Measurements from ENCODE around the gene UNC5A.
A peak's percentile ranks its signal among the peaks of the same experiment; 100 is the strongest.

UNC5A gene

DNA sequence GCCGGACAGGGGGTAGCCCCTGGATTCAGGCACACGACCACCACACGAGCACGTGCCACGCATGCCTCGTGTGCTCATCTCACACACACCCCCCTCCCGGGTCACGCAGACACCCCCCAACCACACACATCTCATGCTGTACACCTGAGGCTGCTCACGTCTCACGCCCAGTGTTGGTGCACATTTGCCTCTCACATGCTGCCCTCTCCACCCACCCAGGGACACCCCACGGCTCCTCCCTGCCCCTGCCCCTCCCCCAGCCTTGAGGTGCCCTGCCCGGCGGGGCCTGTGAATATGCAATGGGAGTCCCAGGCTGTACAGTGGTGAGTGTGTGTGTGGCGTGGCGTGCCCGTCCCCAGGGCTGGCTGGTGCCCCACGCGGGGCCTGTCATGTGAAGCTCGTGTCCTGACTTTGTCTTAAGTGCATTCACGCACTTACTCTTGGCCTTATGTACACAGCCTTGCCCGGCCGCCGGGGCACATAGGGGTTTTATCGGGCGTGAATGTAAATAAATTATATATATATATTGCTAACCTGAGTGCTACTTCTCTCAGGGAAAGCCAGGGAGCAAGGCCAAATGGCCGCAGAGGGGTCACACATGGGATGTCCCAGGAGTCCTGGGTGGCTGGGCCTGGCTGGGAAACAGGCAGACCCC lies 70.1 kb downstream of the UNC5A start:
- Mint-ChIP-seq H3K4me3 (no peak overlapping the region), H3K27ac (no peak overlapping the region), H3K4me1 (peaks cover 20% of the 10 kb centered on the region), H3K27me3 (ENCODE audit: low read depth, poor library complexity) (peaks cover 11% of the 10 kb centered on the region), H3K9me3 (no peaks in the 10 kb centered on the region), H3K36me3 (ENCODE audit: low read depth) (no peaks in the 10 kb centered on the region)
- no peak for DNase-seq
- TF ChIP-seq, protein P1, sequence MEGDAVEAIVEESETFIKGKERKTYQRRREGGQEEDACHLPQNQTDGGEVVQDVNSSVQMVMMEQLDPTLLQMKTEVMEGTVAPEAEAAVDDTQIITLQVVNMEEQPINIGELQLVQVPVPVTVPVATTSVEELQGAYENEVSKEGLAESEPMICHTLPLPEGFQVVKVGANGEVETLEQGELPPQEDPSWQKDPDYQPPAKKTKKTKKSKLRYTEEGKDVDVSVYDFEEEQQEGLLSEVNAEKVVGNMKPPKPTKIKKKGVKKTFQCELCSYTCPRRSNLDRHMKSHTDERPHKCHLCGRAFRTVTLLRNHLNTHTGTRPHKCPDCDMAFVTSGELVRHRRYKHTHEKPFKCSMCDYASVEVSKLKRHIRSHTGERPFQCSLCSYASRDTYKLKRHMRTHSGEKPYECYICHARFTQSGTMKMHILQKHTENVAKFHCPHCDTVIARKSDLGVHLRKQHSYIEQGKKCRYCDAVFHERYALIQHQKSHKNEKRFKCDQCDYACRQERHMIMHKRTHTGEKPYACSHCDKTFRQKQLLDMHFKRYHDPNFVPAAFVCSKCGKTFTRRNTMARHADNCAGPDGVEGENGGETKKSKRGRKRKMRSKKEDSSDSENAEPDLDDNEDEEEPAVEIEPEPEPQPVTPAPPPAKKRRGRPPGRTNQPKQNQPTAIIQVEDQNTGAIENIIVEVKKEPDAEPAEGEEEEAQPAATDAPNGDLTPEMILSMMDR (IDR thresholded peaks at IDR 0.05): no peak

DNA sequence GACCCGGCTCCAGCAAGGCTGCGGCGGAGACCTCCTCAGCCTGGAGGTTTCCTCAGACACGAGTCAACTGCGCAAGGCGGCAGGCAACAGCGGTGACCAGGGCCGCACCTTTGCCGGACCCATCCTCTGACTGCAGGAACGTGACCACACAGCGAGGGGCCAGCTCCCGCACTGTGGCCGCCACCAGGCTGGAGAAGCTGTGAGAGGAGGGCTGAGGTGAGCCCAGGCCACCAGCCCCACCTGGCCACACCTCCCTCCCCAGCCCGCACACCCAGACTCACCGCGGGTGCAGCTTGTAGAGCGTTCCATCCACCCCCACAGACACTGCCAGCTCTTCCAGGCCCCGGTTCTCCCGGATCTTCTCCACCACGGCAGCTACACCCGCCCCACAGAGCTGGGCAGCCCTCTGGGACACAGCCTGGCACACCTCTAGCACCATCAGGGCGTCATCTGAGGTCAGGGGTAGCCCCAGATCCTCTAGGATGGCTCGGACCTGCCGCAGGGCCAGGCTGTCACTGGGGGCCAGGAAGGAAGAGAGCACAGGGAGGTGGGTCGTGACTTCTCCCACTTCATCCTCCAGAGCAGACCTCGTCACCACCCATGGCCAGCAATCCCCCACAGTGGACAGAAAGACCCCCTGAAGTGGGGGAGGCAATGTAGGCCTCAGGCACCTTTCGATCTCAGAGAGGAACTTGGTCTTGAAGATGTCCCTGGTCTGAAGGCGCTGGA lies 70.8 kb downstream of the UNC5A start:
- H3K9me3 Mint-ChIP-seq: no peaks in the 10 kb centered on the region
- DNase-seq: no peak
- TF ChIP-seq, protein P1 (IDR thresholded peaks at IDR 0.05): no peak
- H3K27me3 Mint-ChIP-seq (ENCODE audit: low read depth, poor library complexity): peaks cover 4% of the 10 kb centered on the region
- H3K4me1 Mint-ChIP-seq: peaks cover 13% of the 10 kb centered on the region
- H3K36me3 Mint-ChIP-seq (ENCODE audit: low read depth): no peaks in the 10 kb centered on the region
- H3K27ac Mint-ChIP-seq: no peak overlapping the region
- H3K4me3 Mint-ChIP-seq: no peak overlapping the region

DNA sequence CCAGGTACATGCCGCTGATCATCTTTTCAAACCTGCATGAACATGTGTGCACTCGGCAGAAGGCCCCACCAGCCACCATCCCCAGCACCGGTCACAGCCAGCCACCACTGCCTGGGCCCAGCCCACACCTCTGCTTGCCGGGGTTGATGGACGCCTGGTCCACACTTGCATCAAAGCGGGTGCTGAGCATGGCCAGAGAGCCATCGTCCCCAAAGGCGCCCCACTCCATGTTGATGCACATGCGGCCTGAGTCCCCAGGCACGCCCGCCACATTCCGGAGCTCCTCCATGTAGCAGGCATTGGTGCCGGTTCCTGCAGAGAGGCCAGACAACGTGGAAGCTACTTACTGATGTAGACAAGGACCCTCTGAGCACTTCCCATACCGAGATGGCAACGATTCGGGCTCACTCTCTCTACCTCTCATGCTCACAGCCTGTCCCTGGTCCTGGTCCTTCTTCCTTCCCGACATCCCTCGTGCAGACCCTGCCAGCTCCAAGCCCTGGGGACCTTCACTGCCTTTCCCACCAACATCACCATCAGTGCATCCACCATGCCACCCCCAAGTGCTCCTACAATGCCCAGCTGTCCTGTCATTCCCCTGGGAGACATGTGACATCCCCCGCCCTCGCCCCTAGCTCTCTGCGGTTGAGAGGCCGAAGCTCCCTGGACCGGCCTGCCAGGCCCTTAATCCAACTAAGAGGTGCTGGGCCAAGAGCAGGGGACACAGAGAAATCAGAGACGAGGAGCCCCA lies 71.6 kb downstream of the UNC5A start:
- peak overlapping the region; percentile 37 for H3K27ac Mint-ChIP-seq
- H3K4me3 Mint-ChIP-seq: no peak overlapping the region
- H3K4me1 Mint-ChIP-seq: peaks cover 10% of the 10 kb centered on the region
- TF ChIP-seq, protein P1 (IDR thresholded peaks at IDR 0.05): no peak
- H3K36me3 Mint-ChIP-seq (ENCODE audit: low read depth): no peaks in the 10 kb centered on the region
- peaks cover 6% of the 10 kb centered on the region for H3K27me3 Mint-ChIP-seq (ENCODE audit: low read depth, poor library complexity)
- H3K9me3 Mint-ChIP-seq: no peaks in the 10 kb centered on the region
- no peak for DNase-seq

DNA sequence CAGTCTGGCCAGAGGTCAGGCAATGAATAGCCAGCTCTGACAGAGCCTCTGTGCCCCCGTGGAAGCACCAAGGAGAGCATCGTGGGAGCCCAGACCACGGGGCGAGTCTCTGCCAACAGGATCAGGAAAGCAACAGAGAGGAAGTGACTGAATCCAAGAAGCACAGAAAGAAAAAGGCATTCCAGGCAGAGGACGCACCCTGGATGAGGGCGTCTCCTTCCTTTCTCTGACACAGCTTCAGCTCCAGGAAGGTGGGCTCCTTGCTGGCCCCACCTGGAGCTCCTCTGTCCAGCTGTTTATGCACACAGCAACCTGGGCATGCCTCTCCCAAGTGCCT lies 72.2 kb downstream of the UNC5A start:
- no peak overlapping the region for H3K4me3 Mint-ChIP-seq
- peaks cover 6% of the 10 kb centered on the region for H3K27me3 Mint-ChIP-seq (ENCODE audit: low read depth, poor library complexity)
- H3K36me3 Mint-ChIP-seq (ENCODE audit: low read depth): no peaks in the 10 kb centered on the region
- TF ChIP-seq, protein P1 (IDR thresholded peaks at IDR 0.05): no peak
- H3K9me3 Mint-ChIP-seq: no peaks in the 10 kb centered on the region
- peak overlapping the region; percentile 37 for H3K27ac Mint-ChIP-seq
- peaks cover 10% of the 10 kb centered on the region for H3K4me1 Mint-ChIP-seq
- no peak for DNase-seq

DNA sequence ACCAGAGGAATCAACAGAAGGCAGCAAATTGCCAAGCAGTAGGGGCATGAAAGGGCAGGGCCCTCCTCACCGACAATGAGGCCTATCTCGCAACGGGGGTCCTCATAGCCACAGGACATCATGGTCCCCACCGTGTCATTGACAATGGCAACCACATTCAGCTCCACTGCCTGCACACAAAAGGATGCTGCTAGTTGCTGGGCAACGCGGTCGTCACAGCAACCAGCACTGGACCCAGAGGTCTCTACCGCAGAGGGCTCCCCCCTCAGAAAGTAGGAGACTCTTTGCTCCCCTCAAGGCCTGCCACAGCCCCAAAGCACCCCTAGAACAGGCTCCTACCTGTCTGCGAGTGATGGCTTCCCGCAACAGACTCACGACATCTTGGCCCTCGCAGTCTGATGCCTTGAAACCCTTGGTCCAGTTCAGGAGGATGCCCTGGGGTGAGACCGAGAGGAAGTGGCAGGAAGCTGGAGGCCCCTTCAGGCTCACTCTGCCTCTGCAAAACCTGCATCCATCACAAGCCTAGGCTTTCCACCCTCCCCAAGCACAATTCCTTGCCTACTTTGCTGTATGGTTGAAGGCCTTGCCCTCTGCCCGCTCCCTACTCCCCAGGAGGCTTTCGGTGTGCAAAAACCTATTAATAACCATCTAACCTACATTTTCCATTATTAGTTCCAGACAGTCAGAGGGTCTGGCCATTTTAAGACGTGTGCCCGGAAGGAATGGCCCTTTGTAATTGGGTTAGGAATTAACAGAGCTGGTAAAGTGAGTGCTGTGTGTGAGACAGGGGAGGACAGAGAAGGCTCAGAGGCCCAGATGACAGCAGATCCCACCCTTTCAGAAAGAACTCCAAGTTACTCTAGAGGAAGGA lies 73.6 kb downstream of the UNC5A start:
- no peaks in the 10 kb centered on the region for H3K36me3 Mint-ChIP-seq (ENCODE audit: low read depth)
- H3K9me3 Mint-ChIP-seq: no peaks in the 10 kb centered on the region
- DNase-seq: no peak
- H3K4me1 Mint-ChIP-seq: peaks cover 10% of the 10 kb centered on the region
- no peak overlapping the region for H3K27ac Mint-ChIP-seq
- no peak overlapping the region for H3K4me3 Mint-ChIP-seq
- TF ChIP-seq, protein P1 (IDR thresholded peaks at IDR 0.05): no peak
- peaks cover 8% of the 10 kb centered on the region for H3K27me3 Mint-ChIP-seq (ENCODE audit: low read depth, poor library complexity)
